GM19099 (cell line): ENCODE results near the gene CD46.

Experiments used
- POLR2A ChIP-seq: IDR thresholded peaks from 3 replicates; pipeline ENCODE4 v1.6.1; 2011; ENCODE audit warnings: low read depth; ENCODE audit not compliant: insufficient read length; ENCODE audit errors: extremely low read depth

CD46 gene

DNA sequence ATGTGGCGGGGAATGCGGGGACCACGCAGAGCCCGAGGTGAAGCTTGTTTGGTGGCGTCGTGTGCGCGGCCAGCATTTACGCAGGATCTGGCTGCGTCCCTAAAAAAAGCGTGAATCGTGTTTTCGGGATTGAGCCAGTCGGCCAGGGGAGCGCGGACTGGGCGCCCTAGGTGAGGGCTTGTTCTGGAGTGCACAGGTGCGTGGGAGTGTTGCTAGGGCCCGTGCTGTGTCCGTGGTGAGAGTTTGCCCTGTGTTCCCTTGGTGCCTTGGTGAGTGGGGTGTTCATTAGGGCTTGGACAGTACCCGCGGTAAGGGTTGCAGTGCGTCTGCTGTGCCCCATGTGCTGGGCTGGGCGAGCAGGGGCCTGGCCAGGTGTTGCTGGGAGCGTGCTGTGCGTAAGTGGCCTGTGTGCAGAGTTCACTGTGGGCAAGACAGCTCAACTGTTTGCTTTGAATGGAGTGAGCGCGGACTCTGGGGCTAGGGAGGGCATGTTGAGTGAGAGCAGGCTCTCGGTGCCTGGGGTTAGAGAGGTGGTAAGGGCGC, 673 bp downstream of the CD46 start:
- TF ChIP-seq POLR2A = no peak

- TF ChIP-seq POLR2A = no peak
Observed at GRCh38 chr1:207753611-207754010, 1.8 kb downstream of the CD46 start.

- TF ChIP-seq POLR2A = no peak
Observed at GRCh38 chr1:207754011-207754410, 2.2 kb downstream of the CD46 start.

GRCh38 chr1:207754974-207755700, 3.3 kb downstream of the CD46 start:
- TF ChIP-seq POLR2A = no peak

DNA sequence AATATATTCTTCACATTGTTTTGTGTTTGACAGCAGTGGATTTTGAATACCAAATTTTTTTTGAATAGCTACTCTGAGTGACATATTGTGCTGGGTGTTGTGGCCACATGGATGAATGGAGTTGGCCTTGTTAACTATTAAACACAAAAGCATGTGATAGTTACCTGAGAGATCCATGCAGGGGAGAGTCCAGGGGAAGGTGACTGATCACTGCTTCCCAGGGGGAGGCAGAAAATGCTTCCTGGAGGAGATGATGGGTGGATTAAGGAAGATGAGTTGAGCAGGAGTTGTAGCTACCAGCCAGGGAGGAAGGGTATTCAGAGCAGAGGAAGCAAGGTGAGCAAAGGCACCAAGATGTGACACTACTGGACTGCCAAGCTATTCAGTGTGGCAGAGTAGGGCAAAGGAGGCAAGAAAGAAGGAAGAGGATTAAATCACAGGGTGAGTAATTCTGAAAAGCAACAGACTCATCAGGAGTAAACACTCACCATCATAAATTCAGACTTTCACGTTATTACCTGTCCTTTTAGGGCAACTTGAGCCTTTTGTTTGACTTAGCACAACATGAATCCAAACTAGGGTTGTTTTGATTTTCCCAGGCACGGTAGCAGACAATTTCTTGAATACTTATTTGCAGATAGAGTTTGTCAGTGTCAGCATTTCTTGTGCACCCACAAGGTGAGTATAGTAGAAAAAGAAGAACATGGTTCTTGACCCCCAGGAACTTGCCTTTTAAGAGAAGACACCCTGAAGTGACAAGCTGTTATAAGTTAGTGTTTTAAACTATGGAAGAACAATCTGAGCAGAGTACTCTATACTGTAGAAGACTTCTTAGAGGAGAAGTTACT, 4.2 kb downstream of the CD46 start:
- no peak for TF ChIP-seq POLR2A

DNA sequence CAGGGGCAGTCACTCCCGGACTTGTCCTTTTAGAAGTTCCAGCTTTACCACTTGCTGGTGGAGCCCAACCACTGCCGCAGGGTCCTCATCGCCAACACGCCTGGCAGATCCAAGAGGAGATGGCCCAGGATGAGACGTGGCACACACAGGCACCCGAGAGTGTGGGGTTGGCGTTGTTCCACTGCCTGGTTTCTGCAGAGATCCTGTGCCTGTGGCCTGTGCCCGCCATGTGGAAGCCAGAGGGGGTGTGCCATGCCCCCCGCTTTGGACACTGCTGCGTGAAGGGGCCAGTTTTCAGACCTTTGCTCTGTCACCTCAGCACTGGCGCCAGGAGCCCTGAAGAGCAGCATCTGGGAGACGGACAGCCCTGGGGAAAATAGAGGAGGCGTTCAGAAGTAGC, 10.8 kb downstream of the CD46 start:
- no peak for TF ChIP-seq POLR2A

- TF ChIP-seq POLR2A = no peak
Observed at GRCh38 chr1:207763091-207763490, 11.2 kb downstream of the CD46 start.

GRCh38 chr1:207763972-207764371, 12.1 kb downstream of the CD46 start:
- no peak for TF ChIP-seq POLR2A

- no peak for TF ChIP-seq POLR2A
Observed at GRCh38 chr1:207766569-207766968, 14.7 kb downstream of the CD46 start.

DNA sequence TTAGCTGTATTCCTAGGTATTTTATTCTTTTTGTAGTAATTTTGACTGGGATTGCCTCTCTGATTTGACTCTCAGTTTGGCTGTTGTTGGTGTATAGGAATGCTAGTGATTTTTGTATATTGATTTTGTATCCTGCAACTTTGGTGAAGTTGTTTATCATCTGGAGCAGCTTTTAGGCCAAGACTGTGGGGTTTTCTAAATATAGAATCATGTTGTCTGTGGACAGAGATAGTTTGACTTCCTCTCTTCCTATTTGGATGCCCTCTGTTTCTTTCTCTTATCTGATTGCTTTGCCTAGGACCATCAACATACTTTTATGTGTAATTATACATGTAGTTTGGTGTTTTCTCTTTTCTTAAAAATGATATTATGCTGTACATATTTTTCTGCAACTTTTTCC, 27.2 kb downstream of the CD46 start:
- no peak for TF ChIP-seq POLR2A

DNA sequence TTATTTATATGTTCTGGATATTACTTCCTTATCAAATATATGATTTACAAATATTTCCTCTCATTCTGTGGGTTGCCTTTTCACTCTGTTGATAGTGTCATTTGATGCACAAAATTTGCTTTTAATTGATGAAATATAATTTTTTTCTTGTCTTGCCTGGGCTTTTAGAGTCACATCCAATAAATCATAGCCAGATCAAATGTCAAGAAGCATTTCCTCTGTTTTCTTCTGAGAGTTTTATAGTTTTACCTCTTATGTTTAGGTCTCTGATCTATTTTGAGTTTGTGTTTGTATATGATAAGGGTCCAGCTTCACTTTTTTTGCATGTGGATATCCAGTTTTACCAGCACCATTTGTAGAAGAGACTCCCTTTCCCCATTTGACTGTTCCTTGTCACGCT, 29.5 kb downstream of the CD46 start:
- no peak for TF ChIP-seq POLR2A

DNA sequence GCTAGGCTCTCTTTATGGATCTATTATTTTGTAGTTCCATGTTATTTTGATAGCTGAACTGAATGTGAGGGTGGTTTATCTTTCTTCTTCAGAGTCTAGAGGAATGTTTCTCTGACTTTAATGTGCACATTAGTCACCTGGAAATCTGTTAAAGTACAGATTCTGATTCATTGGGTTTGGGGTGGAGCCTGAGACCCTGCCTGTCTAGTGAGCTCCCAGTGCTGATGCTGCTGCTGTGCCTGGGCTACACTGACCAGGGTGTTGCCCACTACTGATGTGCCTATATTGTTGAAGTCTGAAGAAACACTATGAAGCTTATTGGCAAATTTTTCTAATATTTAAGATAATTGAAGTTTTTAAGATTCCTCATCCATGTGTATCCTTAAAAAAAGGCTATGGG, 35.9 kb downstream of the CD46 start:
- TF ChIP-seq POLR2A = no peak

DNA sequence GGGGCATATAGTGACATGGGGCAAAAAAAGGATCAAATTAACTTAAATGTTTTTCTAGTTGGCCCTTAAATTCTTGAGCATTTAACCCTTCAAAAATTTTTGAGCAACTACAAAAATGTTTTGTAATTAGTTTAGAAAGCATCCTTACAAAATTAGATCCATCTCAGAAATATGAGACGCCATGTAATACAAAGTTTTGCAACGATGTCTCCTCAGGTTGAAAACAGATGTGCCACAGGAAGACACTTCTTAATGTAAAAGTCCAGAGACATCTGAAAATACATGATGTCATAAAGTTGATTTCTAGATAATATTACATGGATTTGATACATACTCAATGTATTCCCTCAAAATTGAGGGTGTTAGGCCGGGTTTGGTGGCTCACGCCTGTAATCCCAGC, 37.5 kb downstream of the CD46 start:
- no peak for TF ChIP-seq POLR2A

- TF ChIP-seq POLR2A = no peak
Observed at GRCh38 chr1:207789792-207790787, 38.2 kb downstream of the CD46 start.

DNA sequence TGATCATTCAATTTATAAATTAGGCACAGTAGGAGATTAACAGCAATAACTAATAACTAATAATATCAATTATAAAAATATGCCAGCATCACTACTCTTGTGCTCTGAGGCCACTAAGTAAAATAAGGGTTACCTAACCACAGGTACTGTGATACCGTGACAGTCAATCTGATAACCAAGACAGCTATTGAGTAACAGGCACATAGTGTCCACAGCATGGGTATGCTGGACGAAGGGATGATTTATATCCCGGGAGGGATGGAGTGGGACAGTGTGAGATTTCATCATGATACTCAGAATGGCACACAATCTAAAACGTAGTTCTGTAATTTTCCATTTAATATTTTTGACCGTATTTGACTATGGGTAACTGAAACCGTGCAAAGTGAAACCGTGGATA, 39.4 kb downstream of the CD46 start:
- no peak for TF ChIP-seq POLR2A
